ENCODE results near the gene KEAP1. TPM values are rescaled to one million over a fixed set of nuclear protein-coding genes. Genes with fewer than 3 reads are reported as not detected.
"Not testable (repeated sequence)": the region's sequence is repeated elsewhere in the genome, so short reads cannot be mapped to it uniquely, and the experiment has no call there.

Gene KEAP1
- 69.9 and 70.4 TPM in 2 replicates for total RNA-seq

- DNase-seq (ENCODE audit: extremely low read depth, low read depth, low spot score) = no peak
These were observed at the start of gene KEAP1 for GRCh38 chr19:10503002-10503789. TSS of gene KEAP1 (minus strand) at chr19:10503356. CDS start at chr19:10500033, 3,323 bp downstream.

GRCh38 chr19:10552510-10553053, 49.4 kb upstream of the KEAP1 start:
- no peak for DNase-seq (ENCODE audit: extremely low read depth, low read depth, low spot score)

GRCh38 chr19:10551698-10552301, 48.6 kb upstream of the KEAP1 start:
- DNase-seq (ENCODE audit: extremely low read depth, low read depth, low spot score) = no peak

GRCh38 chr19:10551006-10551405, 47.9 kb upstream of the KEAP1 start:
- not testable (repeated sequence) for DNase-seq (ENCODE audit: extremely low read depth, low read depth, low spot score)

GRCh38 chr19:10550336-10550735, 47.2 kb upstream of the KEAP1 start:
- no peak for DNase-seq (ENCODE audit: extremely low read depth, low read depth, low spot score)

GRCh38 chr19:10549733-10550132, 46.6 kb upstream of the KEAP1 start:
- no peak for DNase-seq (ENCODE audit: extremely low read depth, low read depth, low spot score)

GRCh38 chr19:10548746-10549276, 45.7 kb upstream of the KEAP1 start:
- no peak for DNase-seq (ENCODE audit: extremely low read depth, low read depth, low spot score)

- no peak for DNase-seq (ENCODE audit: extremely low read depth, low read depth, low spot score)
These were observed 43.7 kb upstream of the KEAP1 start for GRCh38 chr19:10546817-10547216.

GRCh38 chr19:10544753-10545251, 41.6 kb upstream of the KEAP1 start:
- DNase-seq (ENCODE audit: extremely low read depth, low read depth, low spot score) = no peak

GRCh38 chr19:10544242-10544752, 41.1 kb upstream of the KEAP1 start:
- DNase-seq (ENCODE audit: extremely low read depth, low read depth, low spot score) = no peak

- DNase-seq (ENCODE audit: extremely low read depth, low read depth, low spot score) = no peak
These were observed 40.5 kb upstream of the KEAP1 start, which contains the start of gene ATG4D for GRCh38 chr19:10543420-10544241. TSS of gene ATG4D (plus strand) at chr19:10543904. CDS start at chr19:10544091, 187 bp downstream.

- DNase-seq (ENCODE audit: extremely low read depth, low read depth, low spot score) = no peak
These were observed 39.9 kb upstream of the KEAP1 start for GRCh38 chr19:10543059-10543419.

GRCh38 chr19:10539016-10539415, 35.9 kb upstream of the KEAP1 start:
- DNase-seq (ENCODE audit: extremely low read depth, low read depth, low spot score) = not testable (repeated sequence)

GRCh38 chr19:10538204-10538983, 35.2 kb upstream of the KEAP1 start:
- no peak for DNase-seq (ENCODE audit: extremely low read depth, low read depth, low spot score)

- no peak for DNase-seq (ENCODE audit: extremely low read depth, low read depth, low spot score)
These were observed 34.5 kb upstream of the KEAP1 start for GRCh38 chr19:10537668-10538067.

- DNase-seq (ENCODE audit: extremely low read depth, low read depth, low spot score) = no peak
These were observed 32.5 kb upstream of the KEAP1 start for GRCh38 chr19:10535613-10536012.

GRCh38 chr19:10533646-10534386, 30.7 kb upstream of the KEAP1 start:
- no peak for DNase-seq (ENCODE audit: extremely low read depth, low read depth, low spot score)

GRCh38 chr19:10532457-10532856, 29.3 kb upstream of the KEAP1 start:
- no peak for DNase-seq (ENCODE audit: extremely low read depth, low read depth, low spot score)

- not testable (repeated sequence) for DNase-seq (ENCODE audit: extremely low read depth, low read depth, low spot score)
These were observed 23.7 kb upstream of the KEAP1 start for GRCh38 chr19:10526887-10527286.
